NCI-H2196 (cell line): Measurements from ENCODE around the gene CMKLR1.
A peak's percentile ranks its signal among the peaks of the same experiment; 100 is the strongest.

Experiments
- DNase-seq: peaks from one replicate; lab custom pipeline; 2025; ENCODE audit not compliant: unreplicated experiment; lab: John Stamatoyannopoulos, UW

Gene CMKLR1

DNA sequence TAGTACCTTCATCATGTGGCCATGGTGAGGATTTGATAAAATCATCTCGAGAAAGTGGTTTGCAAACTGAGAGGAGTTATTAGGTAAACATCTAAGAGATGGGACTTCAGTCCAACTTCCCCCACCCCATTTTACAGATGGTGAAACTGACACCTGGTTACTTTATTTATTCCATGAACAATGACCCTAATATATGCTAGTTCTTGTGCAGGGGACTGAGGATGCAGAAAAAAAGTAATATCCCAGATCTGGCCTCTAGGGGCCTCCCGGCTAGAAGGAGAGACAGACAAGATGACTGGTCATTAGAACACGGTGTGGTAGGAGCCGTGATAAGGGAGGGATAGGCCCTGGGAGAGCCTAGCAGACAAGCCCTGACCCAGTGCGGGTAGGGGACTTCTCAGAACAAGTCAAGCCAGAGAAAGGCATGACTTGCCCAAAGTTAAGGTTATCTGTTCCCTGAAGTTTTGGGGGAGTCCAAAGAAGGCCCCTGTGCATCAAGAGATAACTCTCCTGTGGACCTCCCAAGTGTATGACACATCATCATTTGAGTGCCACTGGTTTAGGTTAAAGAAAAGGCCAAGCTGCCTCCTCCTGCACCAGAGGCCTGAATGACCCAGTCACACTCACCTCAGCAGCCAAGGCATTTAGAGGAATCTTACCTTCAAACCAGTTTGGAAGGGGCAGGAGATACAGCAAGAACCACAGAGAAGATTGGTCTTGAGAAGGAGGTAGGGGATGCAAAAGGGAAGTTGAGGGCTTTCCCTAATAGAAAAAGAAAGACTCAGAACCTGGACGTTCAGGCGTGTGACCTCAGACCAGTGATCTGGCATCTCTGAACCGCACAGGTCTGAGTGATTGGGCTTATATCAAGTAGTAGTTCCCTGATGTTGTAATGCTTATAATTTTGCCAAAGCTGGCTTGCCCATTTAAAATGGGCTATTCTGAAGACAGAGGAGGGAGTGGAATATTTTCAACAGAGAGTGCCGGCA is 1.6 kb downstream of the CMKLR1 start:
- DNase-seq, result peak; percentile 22

DNA sequence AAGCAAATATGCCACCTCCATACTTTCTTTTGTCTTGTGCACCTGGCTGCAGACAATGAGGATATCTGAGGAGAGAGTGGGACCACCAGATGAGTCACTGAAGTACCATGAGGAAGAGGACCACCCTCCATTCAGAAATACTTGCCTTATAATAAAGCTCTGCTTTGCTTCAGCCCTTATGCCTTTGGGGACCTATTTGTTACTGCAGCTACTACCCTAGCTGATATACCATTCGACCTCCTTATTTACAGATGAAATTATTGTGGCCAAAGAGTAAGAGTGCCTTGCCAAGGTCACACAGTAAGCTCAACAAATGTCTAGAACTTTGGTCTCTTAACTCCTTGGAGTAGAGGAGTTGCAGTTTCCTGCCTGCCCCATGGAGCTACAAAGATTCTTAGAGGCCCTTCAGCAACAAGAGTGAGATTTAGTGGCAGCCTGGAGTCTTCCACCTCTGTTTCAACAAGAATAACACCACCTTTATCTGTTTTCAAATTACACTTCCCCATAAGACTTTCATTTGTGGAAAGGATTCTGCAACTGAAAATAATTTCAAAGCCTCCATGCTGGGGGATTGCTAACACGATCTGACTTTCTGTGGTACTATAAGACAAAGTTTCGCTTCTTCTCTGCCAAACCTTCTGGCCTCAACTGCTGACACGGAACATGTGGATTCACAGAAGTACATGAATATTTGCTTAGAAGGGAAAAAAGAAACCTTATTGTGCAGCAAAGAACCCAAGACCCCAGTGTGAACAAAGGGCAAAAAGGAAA is 3.6 kb downstream of the CMKLR1 start:
- no peak for DNase-seq

DNA sequence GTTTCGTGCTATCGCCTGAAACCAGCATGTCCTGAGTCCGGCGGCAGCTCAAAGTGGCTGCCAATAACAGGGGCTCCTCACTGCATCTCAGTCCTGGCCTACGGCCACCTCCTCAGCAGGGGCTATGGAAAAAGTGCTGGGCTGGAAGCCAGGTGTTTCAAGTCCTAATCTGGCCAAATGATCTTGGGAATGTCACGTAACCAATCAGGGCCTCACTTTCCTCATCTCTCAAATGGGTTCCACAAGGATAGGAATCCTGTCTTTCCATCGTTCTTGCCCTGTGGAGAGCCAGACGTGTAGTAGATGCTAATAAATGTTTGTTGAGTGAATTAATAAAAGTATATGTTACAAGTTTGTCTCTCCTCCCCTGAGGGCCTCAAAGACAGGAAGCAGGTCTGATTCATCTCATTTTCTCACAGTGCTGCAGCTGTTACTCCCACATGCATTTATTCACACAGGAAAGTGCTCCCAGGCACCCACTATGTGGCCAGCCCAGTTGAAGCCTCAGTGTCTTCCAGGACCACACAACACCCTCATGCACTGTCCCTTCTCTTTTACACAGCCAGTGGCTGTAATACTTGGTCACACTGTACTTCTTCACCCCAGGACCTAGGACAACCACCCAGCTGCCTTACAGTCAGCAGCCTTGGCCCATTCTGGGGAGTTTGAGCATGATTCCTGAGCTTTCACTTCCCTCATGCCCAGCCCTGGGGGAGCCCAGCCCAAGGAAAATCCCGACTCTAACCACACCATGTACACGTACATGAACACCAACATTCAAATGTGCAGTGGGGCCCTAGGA is 5.0 kb downstream of the CMKLR1 start:
- DNase-seq, result no peak

DNA sequence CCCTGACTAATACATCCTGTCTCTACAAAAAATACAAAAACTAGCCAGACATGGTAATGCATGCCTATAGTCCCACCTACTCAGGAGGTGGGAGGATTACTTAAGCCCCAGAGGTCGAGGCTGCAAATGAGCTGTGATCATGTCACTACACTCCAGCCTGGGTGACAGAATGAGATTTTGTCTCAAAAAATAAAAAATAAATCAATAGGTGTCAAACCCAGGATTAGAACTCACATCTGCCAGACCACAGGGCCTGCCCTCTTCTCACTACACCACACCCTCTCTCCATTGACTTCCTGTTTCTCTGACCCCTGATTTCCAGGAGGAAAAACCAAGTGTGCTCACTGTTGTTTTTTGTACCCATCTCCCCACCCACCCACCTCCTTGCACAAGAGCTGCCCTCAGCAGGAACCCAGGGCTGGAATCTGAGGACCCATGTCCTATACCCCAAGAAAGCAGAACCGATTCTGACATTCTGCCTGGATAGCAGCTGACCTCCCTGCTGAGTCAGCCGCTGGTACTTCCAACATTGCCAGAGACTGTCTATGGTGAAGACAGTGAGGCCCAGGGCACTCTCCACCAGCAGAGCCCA is 6.2 kb downstream of the CMKLR1 start:
- DNase-seq, result no peak

DNA sequence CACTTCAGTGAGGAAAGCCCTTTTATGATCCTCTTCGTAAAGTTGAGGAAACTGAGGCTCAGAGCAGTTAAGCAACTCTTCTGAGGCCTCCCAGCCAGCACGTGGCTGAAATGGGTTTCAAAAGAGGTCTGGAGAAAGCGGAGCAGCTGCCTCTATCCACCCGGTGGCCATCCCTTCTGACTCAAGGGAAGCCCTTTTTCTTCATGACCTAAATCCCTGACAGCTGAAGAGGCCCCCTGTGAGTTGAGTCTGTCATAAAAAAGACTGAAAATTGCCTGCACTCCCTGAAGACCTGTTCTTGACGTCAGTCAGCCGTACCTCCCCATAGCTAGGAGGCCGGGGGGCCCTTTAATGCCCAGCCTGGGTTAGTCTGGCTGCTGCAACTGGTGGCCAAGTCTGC is 10.7 kb downstream of the CMKLR1 start:
- DNase-seq, result no peak

DNA sequence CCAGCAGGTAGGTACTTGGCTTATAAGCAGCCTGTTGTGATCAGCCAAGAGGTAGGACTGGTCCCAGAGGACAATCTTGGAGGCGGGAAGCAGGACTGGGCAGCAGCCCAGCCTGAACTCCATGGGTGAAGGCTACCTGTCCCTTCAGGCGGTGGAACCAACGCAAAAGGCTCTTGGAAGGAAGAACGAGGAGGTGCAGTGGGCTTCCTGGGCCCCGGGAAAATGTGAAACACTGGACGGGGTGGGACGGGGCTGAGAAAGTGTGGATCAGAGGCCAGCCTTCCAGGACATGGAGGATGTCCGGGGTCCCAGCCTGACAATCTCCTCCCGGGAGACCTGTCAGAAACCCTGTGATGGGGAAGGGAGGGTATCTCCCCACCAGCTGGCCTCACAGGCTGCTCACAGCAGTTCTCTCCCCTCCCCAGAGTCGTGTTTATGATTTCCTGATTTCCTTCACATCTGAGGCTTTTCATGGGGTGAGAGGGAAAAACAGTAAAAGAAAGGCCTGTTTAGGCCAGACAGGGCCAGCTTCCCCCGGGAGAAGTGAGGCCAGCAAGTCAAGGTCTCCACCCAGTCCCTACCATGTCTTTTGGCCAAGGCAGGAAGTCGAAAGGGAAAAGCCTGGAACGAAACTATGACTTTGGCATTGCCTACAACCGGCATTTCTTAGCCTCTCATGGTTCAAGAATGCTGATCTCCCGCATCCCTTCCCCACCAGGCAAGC is 11.3 kb downstream of the CMKLR1 start:
- no peak for DNase-seq

DNA sequence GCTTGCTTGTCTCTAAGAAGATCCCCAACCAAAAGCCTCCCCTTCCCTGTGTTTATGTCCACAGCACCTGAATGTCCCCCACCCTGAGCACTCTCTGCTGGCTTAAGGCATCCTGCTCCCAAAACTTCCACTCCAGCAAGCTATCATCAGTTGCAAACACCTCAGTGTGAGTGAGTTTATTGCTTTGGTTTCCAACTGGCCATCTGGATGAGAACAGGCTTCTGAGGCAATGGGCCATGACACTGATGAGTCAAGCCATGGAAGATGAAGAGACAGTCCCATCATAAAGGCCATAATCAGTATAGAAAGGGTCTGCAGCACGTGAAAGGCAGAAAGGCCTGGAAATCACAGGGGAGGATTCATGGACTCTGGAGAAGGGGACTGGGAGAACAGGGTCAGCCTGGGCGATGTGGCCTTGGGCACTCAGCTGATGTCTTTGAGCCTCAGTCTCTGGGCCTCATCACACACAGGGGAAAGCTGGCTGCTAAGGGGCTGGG is 12.8 kb downstream of the CMKLR1 start:
- DNase-seq, result no peak

DNA sequence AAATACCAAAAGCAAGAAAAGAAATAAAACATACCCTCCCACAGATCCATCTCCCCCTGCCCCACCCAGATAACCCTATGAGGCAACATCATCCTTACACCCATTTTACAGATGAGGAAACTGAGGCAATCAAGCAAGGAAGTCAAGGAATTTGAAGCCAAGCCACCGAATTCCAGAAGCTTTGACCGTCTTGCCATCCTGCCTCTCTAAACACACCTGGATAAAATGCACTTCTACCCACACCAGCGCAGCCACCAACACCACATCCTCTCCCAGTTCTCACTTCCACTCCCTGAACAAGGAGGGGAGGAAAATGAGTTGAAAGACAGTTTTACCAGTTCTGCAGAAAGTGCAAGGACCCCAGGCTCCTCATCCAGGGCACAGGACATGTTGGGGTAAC is 13.6 kb downstream of the CMKLR1 start:
- no peak for DNase-seq

DNA sequence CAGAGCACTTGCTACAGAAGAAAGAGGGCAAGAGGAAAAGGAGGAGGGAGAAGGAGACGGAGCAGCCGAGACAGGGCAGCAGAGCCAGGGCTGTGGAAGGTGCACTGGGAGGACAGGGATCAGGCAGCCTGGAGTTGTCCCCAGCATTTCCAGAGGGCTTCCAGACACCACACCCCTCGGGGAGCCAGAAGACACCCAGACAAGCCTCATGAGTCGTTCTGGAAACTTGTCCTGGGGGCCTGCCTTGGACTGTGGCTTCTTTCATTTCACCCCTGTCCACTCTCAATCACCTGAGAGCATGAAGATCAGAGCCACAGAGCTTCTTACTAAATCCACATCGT is 14.1 kb downstream of the CMKLR1 start:
- DNase-seq, result no peak

DNA sequence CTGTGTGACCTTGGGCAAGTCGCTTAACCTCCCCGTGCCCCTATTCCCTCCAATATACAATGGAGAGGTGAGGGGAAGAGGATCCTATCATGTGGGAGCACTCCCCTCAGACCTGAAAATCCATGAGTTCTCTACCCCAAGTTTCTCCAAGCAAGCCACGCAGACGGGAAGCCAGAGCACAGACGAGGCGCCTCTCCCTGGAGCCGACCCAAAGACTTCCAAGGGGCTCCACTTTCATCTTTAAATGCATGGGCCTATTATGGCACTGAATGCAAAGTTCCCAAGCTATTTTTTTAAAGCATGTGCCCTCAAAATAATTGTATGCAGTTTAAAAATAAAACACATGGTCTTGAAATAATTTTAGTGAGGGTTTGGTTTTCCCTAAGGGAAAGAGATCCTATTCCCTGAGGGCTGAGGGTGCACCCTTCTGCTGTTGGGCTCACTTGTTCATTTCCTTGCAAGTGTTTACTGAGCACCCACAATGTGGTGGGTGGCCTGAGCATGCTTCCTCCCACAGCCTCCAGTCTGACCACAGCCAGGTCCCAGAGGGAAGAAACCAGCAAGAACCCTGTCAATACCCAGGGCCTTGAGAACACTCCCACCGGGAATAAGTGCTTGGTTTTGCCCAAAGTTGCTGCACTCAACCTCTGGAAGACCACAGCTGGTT is 14.6 kb downstream of the CMKLR1 start:
- DNase-seq, result no peak

DNA sequence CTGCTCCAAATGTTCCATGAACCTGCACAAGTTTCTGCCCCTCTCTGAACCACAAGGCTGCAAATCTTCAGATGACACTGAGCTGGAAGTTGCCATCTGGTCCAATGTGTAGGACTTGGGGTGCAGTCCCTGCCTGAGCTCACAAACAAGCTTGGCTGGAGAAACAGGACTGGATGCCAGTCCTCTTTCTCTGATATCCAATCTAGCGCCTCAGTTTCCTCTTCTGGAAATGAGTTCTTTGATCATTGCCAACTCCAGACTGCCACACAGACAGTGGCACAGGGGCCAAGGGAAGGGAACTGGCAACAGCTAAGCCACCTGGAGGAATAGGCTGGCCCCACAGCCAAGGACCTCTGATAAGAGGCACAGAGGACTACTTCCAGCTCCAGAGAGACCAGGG is 15.5 kb downstream of the CMKLR1 start:
- no peak for DNase-seq

DNA sequence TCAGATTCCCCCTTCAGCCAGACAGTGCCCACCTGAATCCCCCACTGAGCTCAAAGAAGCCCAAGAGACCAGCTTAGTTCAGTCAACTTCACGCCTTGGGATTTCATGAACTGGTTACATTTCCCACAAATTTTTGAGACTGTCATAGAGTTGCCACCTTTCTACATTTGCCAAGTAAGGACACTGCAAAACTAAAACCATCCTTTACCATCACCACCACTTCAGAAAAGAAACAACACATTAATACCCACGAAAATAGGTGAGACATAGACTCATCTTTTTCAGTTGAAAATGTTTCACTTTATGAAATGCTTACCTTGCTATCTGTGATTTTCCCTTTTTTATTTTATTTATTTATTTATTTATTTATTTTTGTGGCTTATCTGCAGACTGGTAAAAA is 16.1 kb downstream of the CMKLR1 start:
- no peak for DNase-seq

DNA sequence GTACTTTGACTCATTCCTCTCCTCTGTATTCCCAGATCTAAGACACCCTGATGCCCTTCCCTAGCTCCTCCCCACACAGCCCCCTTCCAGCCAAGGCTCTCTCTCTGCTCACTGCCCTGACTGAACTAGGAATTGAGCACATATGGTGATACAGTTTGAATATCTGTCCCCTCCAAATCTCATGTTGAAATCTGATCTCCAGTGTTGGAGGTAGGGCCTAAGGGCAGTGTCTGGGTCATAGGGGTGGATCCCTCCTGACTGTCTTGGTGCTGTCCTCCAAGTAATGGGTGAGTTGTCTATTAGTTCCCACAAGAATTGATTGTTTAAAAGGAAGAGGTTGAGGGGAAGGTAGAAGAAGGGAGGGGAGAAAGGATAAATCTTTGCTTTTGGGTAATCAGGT is 17.4 kb downstream of the CMKLR1 start:
- DNase-seq, result no peak

DNA sequence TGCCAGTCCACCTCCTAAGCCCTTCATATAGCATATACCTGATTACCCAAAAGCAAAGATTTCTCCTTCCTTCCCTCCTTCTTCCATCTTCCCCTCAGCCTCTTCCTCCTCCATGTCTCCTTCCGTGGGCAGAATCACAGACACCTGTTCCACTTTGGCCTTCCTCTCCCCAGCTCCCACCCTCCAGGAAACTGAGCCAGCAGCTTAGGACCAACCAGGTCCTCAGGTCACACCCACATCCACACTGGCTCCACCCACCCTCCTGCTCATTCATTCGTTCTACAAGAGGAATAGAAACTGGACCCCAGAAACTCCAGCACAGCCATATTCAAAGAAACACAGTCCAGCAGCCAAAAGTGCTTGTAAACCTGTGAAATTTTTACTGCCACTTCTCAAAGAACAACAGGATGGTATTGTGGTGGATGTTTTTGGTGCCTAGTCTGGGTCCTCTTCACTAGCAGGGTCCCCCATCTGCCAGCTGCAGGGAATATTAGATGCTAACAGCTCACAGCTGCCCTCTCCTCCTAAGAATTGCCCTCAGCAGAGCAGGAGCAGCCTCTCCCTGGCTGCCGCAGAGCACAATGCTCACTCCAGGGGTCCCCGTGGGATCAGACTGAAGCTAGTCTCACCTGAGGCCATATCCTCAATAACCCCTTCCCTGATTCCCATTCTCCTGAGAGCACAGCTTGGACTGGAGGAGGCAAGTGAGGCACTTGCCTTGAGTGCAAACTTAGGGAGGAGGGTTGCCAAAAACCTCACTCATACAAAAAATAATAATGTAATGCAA is 18.4 kb downstream of the CMKLR1 start:
- no peak for DNase-seq

DNA sequence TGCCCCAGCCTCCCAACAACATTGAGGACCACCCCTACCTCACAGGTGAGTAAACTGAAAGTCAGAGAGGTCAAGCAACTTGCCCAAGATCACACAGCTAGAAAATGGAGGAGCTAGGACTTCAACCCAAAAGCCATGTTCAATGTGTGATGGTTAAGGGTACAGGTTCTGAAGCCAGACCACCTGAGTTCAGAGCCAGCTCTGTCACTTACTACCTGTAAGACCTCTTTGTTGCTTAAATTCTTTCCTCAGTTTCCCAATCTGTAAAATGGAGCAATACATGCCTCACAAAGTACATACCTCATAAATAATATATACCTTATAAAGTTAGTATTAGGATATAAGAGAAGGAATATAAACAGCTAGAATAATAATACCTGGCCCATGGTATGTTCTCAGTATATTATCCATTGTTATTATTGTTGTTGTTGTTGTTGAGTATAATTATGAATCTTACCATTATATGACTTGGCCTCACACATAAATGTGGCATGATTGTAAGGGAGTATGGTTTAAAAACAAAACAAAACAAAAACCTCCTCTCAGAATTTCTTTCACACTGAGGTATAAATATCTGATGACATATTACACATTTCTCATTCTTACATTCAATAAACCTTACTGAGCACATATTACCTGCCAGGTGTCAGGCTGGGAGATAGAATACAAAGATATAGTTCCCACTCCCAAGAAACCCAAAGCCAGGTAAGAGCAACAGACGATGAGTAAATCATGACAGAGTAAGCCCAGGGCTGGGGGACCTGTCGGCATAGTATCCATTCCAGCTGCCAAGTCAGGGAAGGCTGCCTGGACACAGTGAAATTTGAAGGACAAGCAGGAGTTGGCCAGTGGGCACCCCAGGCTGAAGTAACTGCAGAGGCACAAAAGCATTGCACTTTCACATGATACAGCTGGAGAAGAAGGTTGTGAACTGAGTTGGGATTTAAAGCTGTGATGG is 19.6 kb downstream of the CMKLR1 start:
- DNase-seq, result no peak

DNA sequence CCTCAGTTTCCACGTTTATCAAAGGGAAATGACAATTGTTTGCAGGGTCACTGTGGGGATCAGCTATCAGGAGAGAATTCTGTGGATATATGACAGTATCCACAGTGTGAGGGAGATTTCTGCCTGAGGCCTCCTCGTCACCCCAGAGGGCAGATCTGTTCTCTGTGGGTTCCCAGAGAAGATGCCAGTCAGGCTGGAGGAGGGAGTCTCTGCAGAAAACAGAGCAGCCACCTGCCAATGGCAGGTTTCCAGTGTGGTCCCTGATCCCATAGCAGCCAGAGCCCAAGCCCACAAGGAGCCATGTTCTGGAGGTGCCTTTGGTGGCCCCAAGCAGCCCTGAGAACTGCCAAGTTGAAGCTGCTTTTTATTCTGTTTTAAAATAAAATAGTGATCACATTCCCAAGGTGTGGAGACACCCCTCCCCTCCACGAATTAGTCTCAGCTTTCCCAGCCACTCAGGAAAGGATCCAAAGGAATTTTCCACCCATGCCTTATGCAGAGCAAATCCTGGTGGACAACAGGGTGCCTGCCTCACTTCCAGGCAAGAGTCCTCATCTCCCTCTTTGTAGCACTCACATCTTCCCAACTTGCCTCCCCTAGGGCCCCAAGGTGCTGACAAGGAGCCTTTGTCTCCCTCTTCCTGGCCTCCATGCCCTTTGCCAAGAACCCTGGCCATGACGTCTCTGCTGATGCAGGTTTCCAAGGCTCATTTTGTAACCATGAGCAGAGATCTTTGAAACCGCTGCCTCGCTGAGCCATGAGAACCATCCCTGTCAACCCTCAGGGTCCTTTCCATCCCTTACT is 20.4 kb downstream of the CMKLR1 start:
- no peak for DNase-seq
